ENCODE measurements around the gene SLC9C1. TPM values are rescaled to one million over a fixed set of nuclear protein-coding genes. Genes with fewer than 3 reads are reported as not detected.

SLC9C1 gene
- total RNA-seq, 1 donor from 2014 or later, result 2.3 TPM

DNA sequence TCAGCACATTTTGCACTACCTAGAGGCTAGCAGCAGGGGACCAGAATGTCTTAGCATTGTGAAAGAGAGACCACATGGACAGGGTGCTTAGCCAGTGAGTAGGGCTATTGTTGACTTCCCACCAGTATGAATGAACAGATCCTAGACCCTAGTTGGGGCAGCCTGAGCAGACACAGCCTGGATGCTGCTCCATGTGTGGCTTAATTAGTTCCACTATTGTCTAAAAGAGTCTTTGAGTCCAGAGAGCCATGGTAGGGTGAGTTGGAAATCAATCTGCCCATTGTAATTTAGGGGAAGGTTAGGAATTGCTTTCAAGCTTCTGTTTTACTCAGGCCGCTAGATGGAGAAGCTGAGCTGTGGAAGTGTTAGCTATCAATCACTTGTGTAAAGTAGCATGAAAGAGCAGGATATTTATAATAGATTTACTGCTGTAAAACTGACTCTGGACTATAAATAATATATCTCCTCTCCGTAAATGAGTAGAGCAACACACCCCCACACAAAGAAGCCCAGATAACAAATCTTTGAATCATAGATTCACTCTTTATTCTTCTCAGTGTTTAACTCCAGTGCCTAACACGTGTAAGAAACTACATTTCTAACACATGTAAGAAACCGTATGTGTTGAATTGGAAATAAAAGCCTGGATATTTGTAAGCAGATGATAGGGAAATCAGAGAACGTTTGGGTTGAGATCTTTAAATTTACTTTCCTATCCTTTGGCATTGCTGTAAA is 156.9 kb downstream of the SLC9C1 start:
- intact Hi-C loops (cut with micrococcal nuclease), result no loop called here
- ATAC-seq (peak; percentile 53), DNase-seq (no peak)

DNA sequence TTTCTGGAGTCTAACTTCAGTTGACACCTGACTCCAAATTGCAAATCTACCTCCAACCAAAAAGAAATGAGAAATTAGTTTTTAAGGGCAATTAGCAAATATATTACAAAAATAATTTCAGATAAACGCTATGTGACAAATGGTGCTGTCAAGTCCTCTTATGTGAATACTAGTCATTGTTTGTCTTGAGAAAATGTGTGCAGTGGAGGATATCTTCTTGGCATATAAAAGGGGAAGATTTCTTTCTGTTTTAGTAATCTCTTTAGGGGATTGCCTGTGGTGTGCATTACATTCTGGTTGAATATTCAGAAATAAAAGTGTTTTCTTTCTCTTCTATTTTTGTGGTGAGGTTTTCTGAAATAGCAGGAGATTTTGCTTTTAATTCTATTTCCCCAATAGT is 158.0 kb downstream of the SLC9C1 start:
- intact Hi-C loops (cut with micrococcal nuclease), result no loop called here
- DNase-seq, result no peak

DNA sequence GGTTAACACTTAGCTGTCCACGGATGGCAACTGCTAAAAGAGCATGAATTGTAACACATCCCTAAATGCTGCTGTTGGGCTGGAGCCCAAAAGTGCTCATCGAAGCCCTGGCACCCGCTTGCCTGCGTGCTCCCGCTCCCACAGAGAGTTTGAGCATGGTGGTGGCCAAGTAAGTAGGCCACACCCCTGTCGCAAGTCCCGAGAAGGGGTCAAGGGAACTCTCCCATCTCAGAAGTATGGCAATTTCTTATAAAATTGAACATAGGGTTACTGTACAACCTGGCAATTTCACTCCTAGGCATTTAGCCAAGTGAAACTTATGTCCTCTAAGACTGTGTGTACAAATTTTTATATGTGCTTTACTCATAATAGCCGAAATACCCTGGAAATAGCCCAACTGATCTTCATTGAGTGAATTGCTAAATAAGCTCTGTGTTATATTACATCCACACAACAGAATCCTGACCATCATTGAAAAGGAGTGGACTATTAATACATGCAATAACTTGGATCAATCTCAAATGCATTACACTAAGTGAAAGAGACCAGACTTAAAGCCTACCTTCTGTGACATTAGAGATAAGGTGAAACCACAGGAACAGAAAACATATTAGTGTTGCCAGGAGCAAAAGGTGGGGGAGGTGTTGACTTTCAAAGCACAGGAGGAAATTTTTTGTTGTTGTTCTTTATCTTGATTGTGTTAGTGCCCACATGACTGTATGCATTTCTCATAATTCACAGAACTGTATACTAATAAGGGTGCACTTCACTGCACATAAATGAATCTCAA is 159.5 kb downstream of the SLC9C1 start:
- DNase-seq (no peak), ATAC-seq (no peak)
- intact Hi-C loops (cut with micrococcal nuclease), result no loop called here

More for the DNA sequence above, 158.0 kb downstream of the SLC9C1 start:
- no peak for ATAC-seq

DNA sequence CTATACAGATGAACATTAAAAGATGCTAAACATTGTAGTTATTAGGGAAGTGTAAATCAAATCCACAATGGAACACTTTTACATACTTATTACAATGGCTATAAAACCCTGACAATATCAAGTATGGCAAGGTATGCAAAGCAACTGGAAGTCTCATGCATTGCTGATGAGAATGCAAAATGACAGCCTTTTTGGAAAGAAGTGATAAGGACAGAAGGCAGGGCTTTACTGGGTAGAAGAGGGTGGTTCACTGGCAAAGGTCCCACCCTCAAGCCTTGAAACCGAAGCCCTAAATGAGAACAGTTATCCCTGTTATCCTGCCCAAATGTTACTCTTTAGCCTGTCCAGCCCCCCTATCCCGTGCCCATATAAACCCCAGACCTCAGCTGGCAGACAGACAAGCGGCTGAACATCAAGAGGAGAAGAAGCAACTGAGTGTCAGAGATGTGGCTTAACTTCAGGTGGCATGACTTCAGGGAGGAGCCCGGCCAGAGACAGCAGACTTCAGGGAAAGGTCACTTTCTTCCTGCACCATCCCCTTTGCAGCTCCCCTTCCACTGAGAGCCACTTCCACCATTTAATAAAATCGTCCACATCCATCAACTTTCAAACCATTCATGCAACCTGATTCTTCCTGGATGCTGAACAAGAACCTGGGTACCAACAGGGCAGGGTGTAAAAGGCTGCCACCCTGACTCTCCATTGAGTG is 160.2 kb downstream of the SLC9C1 start:
- no peak for DNase-seq
- intact Hi-C loops (cut with micrococcal nuclease), result no loop called here
- ATAC-seq, result no peak

DNA sequence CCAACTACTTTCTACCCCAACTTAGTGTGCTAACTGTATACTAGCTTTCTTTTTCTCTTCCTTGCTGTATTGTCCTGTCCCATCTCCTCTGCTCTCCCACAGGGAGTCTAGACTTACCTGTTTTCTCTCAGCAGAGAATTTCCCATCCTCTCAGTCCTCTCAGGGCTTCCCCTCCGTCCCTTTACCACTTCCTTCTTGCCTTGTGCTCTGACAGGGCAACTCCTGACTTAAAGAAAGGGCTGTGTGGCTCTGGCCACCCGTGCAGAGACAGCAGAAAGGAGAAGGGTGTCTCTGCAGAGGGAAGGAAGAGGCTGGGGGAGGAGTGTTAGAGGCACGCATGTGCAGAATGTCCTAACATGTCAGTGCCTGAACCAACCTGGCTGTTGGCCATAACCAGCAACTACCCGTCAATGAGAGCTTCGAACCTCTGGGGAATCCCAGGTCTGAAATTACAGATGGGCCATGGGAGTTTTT is 161.0 kb downstream of the SLC9C1 start, which contains the start of gene GCSAM:
Gene GCSAM (minus strand): TSS at position 274 of the 474 bp plus-strand sequence. CDS start 128 bp downstream, at position 146.
- peak; percentile 81 for ATAC-seq
- intact Hi-C loops (cut with micrococcal nuclease), result no loop called here
- peak; percentile 47 for DNase-seq

DNA sequence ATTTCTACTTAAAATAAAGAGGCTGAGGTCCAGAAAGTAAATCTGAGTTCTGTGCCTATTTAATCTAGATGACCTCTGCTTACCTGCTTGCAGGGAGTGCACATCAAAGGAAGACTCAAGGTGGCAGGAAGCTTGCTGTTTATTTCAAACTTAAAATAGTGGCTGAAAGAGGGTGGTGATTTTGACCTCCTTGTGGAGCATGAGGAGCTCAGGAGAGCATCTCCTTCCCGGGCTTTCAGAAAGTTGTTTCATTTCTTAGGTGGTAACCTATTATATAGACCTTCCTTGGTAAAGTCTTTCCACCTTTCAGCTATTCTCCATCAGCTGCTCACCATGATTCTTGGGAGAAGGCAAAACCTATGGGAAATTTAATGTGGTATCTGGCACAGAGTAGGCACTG is 161.5 kb downstream of the SLC9C1 start:
- intact Hi-C loops (cut with micrococcal nuclease), result no loop called here
- ATAC-seq (no peak), DNase-seq (no peak)

DNA sequence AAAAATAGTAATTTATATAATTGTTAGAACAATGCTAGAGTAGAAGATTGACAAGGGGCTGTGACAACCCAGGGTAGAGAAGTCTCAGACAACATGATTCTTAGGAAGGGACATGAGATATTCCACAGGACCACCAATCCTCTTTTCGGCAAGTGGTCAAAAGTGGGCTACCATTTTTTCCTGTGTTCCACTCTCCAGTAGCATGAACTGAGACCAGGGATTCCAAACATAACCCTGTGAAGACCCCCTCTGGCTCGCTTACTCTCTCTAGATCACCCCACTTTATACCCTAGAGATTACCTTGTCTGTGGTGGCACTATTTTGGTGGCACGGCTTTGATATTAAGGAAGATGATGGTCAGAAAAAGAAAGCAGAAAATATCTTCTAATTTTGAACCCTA is 161.9 kb downstream of the SLC9C1 start:
- no peak for ATAC-seq
- DNase-seq, result no peak
- intact Hi-C loops (cut with micrococcal nuclease), result no loop called here

DNA sequence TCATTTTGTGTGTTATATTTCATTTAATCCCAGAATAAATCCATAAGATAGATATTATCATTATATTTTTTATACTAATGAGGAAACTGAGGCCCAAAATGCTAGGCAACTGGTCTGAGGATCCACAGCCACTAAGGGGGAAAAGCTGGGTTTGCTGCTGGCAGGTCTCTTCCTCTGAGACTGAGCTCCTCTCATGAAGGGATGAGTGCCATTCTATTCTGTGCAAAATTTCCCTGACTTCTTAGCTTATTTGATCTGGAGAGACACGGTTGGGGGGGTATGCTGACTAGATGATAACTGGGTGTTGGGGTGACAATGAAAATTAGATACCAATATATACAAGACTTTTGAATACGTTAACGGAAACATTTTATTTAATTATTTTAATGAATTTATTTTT is 162.9 kb downstream of the SLC9C1 start:
- no peak for ATAC-seq
- no peak for DNase-seq
- intact Hi-C loops (cut with micrococcal nuclease), result no loop called here

DNA sequence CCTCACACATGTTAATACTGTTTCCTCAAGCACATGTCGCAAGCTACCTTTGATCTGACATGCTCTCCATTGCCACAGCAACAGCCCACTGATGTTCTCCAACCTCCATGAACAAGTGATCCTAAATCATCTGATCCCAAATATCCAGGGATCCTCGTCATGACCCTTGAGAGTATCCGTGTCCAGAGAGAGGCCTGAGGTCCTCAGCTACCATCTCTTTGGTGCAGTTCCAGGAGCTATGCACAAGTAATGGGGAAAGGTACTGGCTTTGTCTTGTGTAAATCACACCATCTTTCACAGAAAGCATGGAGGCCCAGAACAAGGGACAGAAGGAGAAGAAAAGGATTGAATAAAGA is 163.4 kb downstream of the SLC9C1 start:
- no peak for ATAC-seq
- intact Hi-C loops (cut with micrococcal nuclease), result no loop called here
- DNase-seq, result no peak

DNA sequence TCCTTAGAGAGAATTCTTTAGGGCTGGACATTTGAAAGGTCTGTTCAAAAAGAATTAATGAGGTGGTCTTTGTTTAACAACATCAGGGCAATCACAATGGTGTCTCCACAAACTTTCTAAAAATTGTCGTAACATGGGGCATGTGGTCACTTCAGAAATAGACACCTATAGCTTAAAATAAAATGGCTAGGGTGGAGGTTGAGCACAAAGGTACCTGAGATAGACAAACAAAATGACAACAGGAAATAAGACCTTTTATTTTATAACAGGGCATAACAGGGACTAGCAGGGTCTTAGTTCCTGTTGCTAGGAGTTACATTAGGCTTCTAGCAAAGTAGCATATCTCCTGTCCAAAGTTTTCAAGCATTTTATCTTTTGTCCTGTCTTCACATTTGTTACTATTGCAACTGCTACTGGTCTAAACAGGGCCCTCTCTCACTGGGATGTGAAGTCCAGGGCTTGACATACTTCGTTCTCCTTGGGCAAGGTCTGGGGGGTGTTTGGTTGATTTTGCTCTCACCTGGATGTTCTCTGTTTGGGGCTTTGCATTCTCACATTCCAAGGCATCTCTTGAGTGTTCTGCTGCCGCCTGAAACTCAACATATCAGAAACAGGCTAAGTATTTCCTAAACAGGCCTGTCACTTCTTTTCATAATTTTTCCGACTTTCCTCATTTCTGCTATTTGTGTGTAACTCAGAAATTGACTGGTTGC is 163.9 kb downstream of the SLC9C1 start:
- DNase-seq (no peak), ATAC-seq (no peak)
- intact Hi-C loops (cut with micrococcal nuclease), result no loop called here

DNA sequence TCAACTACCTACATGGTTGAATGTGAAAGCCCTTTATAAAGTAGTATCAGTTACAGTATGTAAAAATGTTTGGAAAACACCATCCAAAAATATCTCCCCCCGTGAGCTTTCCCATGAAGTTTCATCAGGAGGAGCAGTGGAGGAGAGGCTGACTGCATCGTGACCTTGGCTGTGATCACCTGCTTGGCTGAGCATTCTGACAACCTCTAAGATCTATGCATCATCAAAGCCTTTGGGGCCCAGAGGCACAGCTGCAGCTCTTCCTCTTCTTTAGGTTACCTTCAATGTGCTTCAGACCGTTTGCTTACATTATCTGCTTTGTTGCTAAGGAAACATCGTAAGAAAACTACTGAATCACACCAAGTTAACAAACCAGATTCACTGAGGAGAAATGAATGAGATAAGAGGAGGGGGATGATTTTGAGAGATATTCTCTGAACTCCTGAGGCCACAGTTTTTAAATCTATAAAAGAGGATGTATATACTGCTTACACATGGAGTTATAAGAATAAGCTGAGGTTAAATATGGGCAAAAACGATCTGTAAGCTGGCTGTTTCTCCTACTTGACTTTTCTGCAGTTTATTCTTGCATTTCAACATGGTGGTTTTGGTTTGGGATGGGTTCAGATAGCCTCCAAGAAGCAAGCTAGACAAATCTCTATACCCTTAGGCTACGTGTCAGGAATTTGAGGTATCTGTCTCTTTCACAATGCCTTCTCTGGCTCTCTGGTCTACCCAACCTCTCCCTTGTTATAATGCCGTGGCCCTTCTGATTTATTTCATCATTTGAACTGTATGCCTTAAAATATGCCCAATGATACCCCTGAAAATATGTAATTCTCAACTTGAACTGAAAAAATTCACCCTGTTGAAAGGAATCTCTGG is 164.9 kb downstream of the SLC9C1 start:
- intact Hi-C loops (cut with micrococcal nuclease), result no loop called here
- no peak for DNase-seq
- ATAC-seq, result no peak

DNA sequence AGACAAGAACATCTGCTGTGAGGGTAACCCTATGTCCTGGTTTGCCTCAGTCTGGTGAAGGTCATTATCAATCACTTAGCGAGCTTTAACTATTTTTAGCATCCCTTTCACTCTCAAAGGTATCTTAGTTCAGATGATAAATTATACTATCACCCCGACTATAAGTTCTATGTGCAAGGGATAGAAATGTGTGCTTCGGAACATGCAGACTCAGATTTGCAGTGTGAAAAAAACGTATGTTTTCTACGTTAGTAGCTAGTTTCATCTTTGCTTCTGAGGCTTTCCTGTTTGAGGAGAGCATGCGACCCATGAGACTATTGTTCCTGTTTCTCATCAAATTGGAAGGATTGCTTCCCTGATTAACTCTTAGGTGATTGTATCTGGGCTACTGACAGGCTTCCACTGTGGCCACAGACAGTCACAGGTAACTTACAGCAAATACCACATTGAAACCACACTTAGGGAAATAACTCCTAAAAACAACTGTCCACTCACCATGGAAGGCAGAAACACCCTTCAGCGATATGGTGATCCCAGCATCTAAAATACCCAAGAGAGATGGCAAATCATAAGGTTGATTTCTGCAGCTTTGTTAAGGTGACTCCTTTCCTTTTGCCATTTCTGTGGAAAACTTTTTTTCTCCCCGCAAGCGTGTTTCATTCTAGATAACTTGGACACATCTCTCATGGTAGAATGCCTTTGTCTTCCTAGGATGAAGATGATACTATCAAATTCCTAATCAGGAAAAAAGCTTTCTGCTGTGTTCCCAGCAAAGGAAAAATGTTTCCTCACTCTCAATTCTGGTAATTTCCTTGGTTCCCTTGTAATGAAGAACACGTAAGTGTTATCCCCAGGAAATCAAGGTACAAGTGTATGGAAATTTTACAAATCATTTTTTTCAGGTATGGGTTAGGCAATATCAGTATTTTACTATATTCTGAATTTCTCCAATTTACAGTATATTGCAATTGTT is 166.2 kb downstream of the SLC9C1 start:
- intact Hi-C loops (cut with micrococcal nuclease), result no loop called here
- ATAC-seq, result peak; percentile 50

DNA sequence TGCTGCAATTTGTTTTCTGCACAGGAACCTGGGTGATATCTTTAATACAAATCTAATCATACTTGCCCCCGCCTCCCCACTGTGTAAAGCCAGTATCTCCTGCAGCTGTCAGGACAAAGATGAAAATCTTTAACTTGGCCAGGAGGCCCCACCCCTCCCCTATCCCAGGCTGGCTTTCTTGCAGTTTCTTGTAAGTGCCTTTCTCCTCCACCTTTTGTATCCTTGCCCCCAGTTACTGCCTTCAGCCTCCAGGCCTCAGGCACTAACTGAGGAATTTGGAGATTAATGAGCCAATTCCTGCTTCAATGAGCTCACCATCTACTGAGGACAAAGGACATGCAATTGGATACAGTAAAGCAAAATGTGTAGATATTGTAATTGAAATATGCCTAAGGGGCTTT is 167.5 kb downstream of the SLC9C1 start:
- intact Hi-C loops (cut with micrococcal nuclease), result no loop called here
- no peak for DNase-seq
- no peak for ATAC-seq

More for the DNA sequence above, 166.2 kb downstream of the SLC9C1 start:
- no peak for DNase-seq

DNA sequence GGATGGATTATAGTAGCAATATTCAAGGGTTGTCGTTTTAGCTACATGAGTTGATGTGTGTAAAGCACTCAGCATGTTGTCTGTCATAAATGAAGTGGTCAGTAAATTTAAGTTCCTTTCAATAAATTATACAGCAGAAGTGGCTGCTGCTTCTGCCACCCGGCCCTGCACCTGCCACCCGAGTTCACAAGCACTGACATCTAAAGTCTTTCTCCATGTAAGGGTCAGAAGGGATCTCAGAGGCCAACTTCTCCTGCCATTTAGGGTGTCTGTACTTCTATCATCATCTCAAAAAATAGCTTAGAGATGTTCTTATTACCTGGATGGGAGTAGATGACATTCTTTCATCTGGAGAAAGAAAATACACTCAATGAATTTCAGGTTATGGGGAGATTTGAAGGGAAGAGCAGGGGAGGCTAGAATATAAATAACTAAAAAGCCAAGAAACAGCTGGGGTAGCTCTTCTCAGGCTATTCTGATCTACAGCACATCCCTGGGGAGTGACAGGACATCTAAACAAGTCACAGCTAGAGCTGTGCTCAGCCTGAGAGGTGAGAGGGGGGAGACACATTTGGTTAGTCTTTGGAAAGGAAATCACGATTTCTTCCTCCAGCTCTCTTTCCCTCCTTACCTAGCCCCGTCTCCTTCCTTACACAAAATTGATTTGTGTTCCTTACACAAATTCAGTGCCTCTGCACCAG is 169.0 kb downstream of the SLC9C1 start:
- ATAC-seq (no peak), DNase-seq (no peak)
- intact Hi-C loops (cut with micrococcal nuclease), result no loop called here

DNA sequence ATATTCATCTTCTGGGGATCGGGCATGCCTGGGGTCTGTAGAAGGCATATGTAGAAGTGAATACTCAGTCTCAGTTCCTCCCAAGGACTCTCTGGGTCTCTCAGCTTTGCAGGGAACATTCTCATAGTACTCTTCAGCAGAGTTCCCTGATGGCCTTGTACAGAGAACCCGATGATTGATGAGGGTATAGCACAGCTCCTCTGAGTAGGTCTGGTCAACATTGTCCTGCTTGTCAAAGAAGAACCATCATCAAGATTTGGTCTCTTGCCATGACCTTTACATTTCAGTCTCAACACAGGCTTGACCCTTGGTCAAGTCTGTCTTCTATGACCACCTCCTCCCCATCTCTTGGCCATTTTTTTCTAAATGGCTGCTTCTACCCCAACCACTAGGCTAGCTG is 170.5 kb downstream of the SLC9C1 start:
- DNase-seq (no peak), ATAC-seq (no peak)
- intact Hi-C loops (cut with micrococcal nuclease), result no loop called here

DNA sequence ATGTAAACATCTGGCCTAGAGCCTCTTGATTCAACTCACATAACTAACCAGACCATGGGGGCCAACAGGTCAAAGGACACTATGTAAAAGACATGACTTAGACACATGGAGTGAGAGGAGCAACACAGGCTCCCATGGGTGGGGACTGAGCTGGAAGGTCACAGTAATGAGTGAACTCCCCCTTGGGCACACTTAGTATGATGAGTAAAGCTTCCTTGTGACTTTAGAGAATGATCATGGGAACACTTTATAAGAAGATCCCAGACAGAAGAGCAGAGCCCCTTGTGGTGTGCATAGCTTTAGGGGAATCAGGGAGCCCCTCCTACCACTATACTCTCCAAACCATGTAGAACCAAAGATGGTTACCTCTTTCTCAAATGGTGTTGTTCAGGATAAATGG is 171.1 kb downstream of the SLC9C1 start:
- DNase-seq (no peak), ATAC-seq (no peak)
- intact Hi-C loops (cut with micrococcal nuclease), result no loop called here

All from left ventricle myocardium superior (tissue), 1 donor.